Mesenchymal stem cell (in vitro differentiated cells and primary cell): ENCODE data around the gene PPM1B.

Experiments
- DNase-seq: peaks from one replicate; pipeline ENCODE4 v3.0.0-alpha.2; 2013
- H2AFZ ChIP-seq: one replicate; pipeline ENCODE4 v1.6.1; 2013; ENCODE audit warnings: low read depth, mild to moderate bottlenecking, control low read depth, inconsistent platforms, low read length, moderate library complexity
- H2AK5ac ChIP-seq: 2 replicates; pipeline ENCODE4 v1.6.1; 2013; ENCODE audit warnings: low read length, moderate library complexity, mild to moderate bottlenecking, inconsistent platforms; ENCODE audit not compliant: severe bottlenecking
- H2BK120ac ChIP-seq: one replicate; pipeline ENCODE4 v1.6.1; 2013; ENCODE audit warnings: low read depth, mild to moderate bottlenecking, inconsistent platforms, low read length, moderate library complexity
- H2BK12ac ChIP-seq, 2 experiments: one replicate each; pipeline ENCODE4 v1.6.1; 2013; ENCODE audit warnings: inconsistent platforms in 2 of 2, low read length in 2 of 2, mild to moderate bottlenecking in 2 of 2, moderate library complexity in 2 of 2, control low read depth in 1 of 2
- H2BK15ac ChIP-seq: one replicate; pipeline ENCODE4 v1.6.1; 2013; ENCODE audit warnings: mild to moderate bottlenecking, low read depth, inconsistent platforms; ENCODE audit not compliant: poor library complexity, severe bottlenecking
- H2BK5ac ChIP-seq: 2 replicates; pipeline ENCODE4 v1.6.1; 2013; ENCODE audit warnings: low read depth, mild to moderate bottlenecking, low read length, control low read depth, inconsistent platforms; ENCODE audit not compliant: poor library complexity, severe bottlenecking
- H3K14ac ChIP-seq, 2 experiments: one replicate each; pipeline ENCODE4 v1.6.1; 2013; ENCODE audit warnings: inconsistent platforms in 2 of 2, low read length in 2 of 2, control low read depth in 1 of 2, mild to moderate bottlenecking in 1 of 2, moderate library complexity in 1 of 2
- H3K18ac ChIP-seq, 2 experiments: one replicate each; pipeline ENCODE4 v1.6.1; 2013; ENCODE audit warnings: inconsistent platforms in 2 of 2, low read length in 2 of 2, control low read depth in 1 of 2, low read depth in 1 of 2, mild to moderate bottlenecking in 1 of 2
- H3K23ac ChIP-seq, 2 experiments: one replicate each; pipeline ENCODE4 v1.6.1; 2013; ENCODE audit warnings: inconsistent platforms in 2 of 2, low read length in 2 of 2, mild to moderate bottlenecking in 2 of 2, moderate library complexity in 2 of 2, control low read depth in 1 of 2
- H3K27ac ChIP-seq: 2 replicates; pipeline ENCODE4 v1.5.1; 2013; ENCODE audit warnings: mild to moderate bottlenecking, moderate library complexity, low read length, control low read depth, inconsistent platforms; ENCODE audit not compliant: poor library complexity, severe bottlenecking
- H3K27me3 ChIP-seq, 2 experiments: 2 replicates each; pipeline versions ENCODE4 v1.6.1 to v1.7.0; 2013; ENCODE audit warnings: low read length in 2 of 2, mild to moderate bottlenecking in 2 of 2, moderate library complexity in 2 of 2, control low read depth in 1 of 2, inconsistent platforms in 1 of 2; ENCODE audit not compliant: control insufficient read depth in 1 of 2, insufficient read depth in 1 of 2
- H3K36me3 ChIP-seq, 2 experiments: 2 replicates each; pipeline versions ENCODE4 v1.6.1 to v1.7.0; 2013; ENCODE audit warnings: low read length in 2 of 2, control low read depth in 1 of 2, inconsistent platforms in 1 of 2, low read depth in 1 of 2, mild to moderate bottlenecking in 1 of 2; ENCODE audit not compliant: insufficient read depth in 2 of 2, control insufficient read depth in 1 of 2
- H3K4ac ChIP-seq, 2 experiments: one replicate each; pipeline ENCODE4 v1.6.1; 2013; ENCODE audit warnings: inconsistent platforms in 2 of 2, low read length in 2 of 2, mild to moderate bottlenecking in 2 of 2, moderate library complexity in 2 of 2, control low read depth in 1 of 2, low read depth in 1 of 2
- H3K4me1 ChIP-seq: 2 replicates; pipeline ENCODE4 v1.6.1; 2013; ENCODE audit warnings: low read depth, low read length, control low read depth; ENCODE audit not compliant: control insufficient read depth, insufficient read depth
- H3K4me2 ChIP-seq: 2 replicates; pipeline ENCODE4 v1.6.1; 2013; ENCODE audit warnings: low read length, mild to moderate bottlenecking, inconsistent platforms; ENCODE audit not compliant: poor library complexity, severe bottlenecking
- H3K4me3 ChIP-seq, 2 experiments: 2 replicates each; pipeline versions ENCODE4 v1.5.1 to v1.7.0; 2013; ENCODE audit warnings: low read length in 2 of 2, mild to moderate bottlenecking in 2 of 2, control low read depth in 1 of 2, low read depth in 1 of 2; ENCODE audit not compliant: insufficient read depth in 1 of 2
- H3K79me1 ChIP-seq: replicated peaks from 2 replicates; pipeline ENCODE4 v1.6.1; 2013; ENCODE audit warnings: mild to moderate bottlenecking, control low read depth, low read length, inconsistent platforms; ENCODE audit not compliant: poor library complexity, severe bottlenecking
- H3K9ac ChIP-seq: 2 replicates; pipeline ENCODE4 v1.7.0; 2013; ENCODE audit warnings: mild to moderate bottlenecking, low read length, moderate library complexity
- H3K9me3 ChIP-seq: 2 replicates; pipeline ENCODE4 v1.7.0; 2013; ENCODE audit warnings: mild to moderate bottlenecking, low read length; ENCODE audit not compliant: control insufficient read depth
- H4K8ac ChIP-seq: one replicate; pipeline ENCODE4 v1.6.1; 2013; ENCODE audit warnings: inconsistent platforms, mild to moderate bottlenecking, low read length, moderate library complexity
- H4K91ac ChIP-seq: one replicate; pipeline ENCODE4 v1.6.1; 2013; ENCODE audit warnings: mild to moderate bottlenecking, low read length, inconsistent platforms
- WGBS: methylation state at CpG from one replicate; pipeline ENCODE4 v1.1.7; 2013; ENCODE audit warnings: mixed read lengths; 5-methylcytosine and 5-hydroxymethylcytosine counted together

The PPM1B gene

GRCh38 chr2:44178950-44179349 lies 10.3 kb downstream of the PPM1B start:
- H3K14ac ChIP-seq, result no peak overlapping the region
- H3K18ac ChIP-seq, result no peak overlapping the region
- H2BK12ac ChIP-seq, result no peak overlapping the region
- H2BK5ac ChIP-seq, result no peak overlapping the region
- no peak overlapping the region for H3K4me2 ChIP-seq
- no peaks in the 10 kb centered on the region for H3K79me1 ChIP-seq
- no peak overlapping the region for H3K27ac ChIP-seq
- H3K27me3 ChIP-seq, result no peaks in the 10 kb centered on the region
- no peak overlapping the region for H3K23ac ChIP-seq
- no peaks in the 10 kb centered on the region for H3K9me3 ChIP-seq
- H3K9ac ChIP-seq, result no peak overlapping the region
- H4K91ac ChIP-seq, result no peak overlapping the region
- no peak overlapping the region for H2BK120ac ChIP-seq
- H3K36me3 ChIP-seq, result peaks cover 0 to 2% of the 10 kb centered on the region in 2 experiments
- DNase-seq, result no peak
- H2BK15ac ChIP-seq, result no peak overlapping the region
- no peak overlapping the region for H4K8ac ChIP-seq
- no peak overlapping the region for H2AK5ac ChIP-seq
- H3K4me1 ChIP-seq, result peaks cover 5% of the 10 kb centered on the region
- no peak overlapping the region for H2AFZ ChIP-seq
- H3K4ac ChIP-seq, result no peak overlapping the region
- H3K4me3 ChIP-seq, result no peak overlapping the region

- H4K91ac ChIP-seq, result no peak overlapping the region
- H3K9me3 ChIP-seq, result no peaks in the 10 kb centered on the region
- H3K79me1 ChIP-seq, result no peaks in the 10 kb centered on the region
- H3K23ac ChIP-seq, result no peak overlapping the region
- no peak overlapping the region for H3K27ac ChIP-seq
- H3K27me3 ChIP-seq, result no peaks in the 10 kb centered on the region
- no peak overlapping the region for H2AFZ ChIP-seq
- no peak overlapping the region for H2BK12ac ChIP-seq
- H3K4ac ChIP-seq, result no peak overlapping the region
- H4K8ac ChIP-seq, result no peak overlapping the region
- 100% methylated on average over 2 of the region's 2 CpGs for WGBS
- H3K9ac ChIP-seq, result no peak overlapping the region
- H2AK5ac ChIP-seq, result no peak overlapping the region
- DNase-seq, result no peak
- H3K4me2 ChIP-seq, result no peak overlapping the region
- H2BK15ac ChIP-seq, result no peak overlapping the region
- no peak overlapping the region for H3K18ac ChIP-seq
- H2BK120ac ChIP-seq, result no peak overlapping the region
- H3K4me1 ChIP-seq, result peaks cover 4% of the 10 kb centered on the region
- H2BK5ac ChIP-seq, result no peak overlapping the region
- H3K36me3 ChIP-seq, result no peaks in the 10 kb centered on the region
- no peak overlapping the region for H3K14ac ChIP-seq
- no peak overlapping the region for H3K4me3 ChIP-seq
Measured at GRCh38 chr2:44181648-44182047, 13.0 kb downstream of the PPM1B start.

- H2AFZ ChIP-seq, result no peak overlapping the region
- H2AK5ac ChIP-seq, result no peak overlapping the region
- H3K9me3 ChIP-seq, result no peaks in the 10 kb centered on the region
Measured at GRCh38 chr2:44184106-44184505, 15.4 kb downstream of the PPM1B start.

GRCh38 chr2:44186810-44187209 lies 18.1 kb downstream of the PPM1B start:
- Histone ChIP-seq H3K9me3 (no peaks in the 10 kb centered on the region), H3K18ac (no peak overlapping the region), H2AFZ (no peak overlapping the region), H3K9ac (no peak overlapping the region), H2BK120ac (no peak overlapping the region), H3K23ac (no peak overlapping the region), H3K79me1 (no peaks in the 10 kb centered on the region), H2BK12ac (no peak overlapping the region), H3K27ac (no peak overlapping the region), H4K8ac (no peak overlapping the region), H3K4me2 (no peak overlapping the region), H3K36me3 (no peaks in the 10 kb centered on the region), H2BK5ac (no peak overlapping the region), H2BK15ac (no peak overlapping the region), H3K4ac (no peak overlapping the region), H3K14ac (no peak overlapping the region), H4K91ac (no peak overlapping the region), H2AK5ac (no peak overlapping the region), H3K27me3 (no peaks in the 10 kb centered on the region), H3K4me1 (peaks cover 3% of the 10 kb centered on the region), H3K4me3 (no peak overlapping the region)
- DNase-seq, result peak; percentile 33

More at GRCh38 chr2:44184106-44184505, 15.4 kb downstream of the PPM1B start:
- Histone ChIP-seq H4K8ac (no peak overlapping the region), H3K18ac (no peak overlapping the region), H3K9ac (no peak overlapping the region), H3K27me3 (no peaks in the 10 kb centered on the region), H2BK120ac (no peak overlapping the region), H3K4me1 (peaks cover 3% of the 10 kb centered on the region), H3K14ac (no peak overlapping the region), H2BK12ac (no peak overlapping the region), H3K4me3 (no peak overlapping the region), H3K4ac (no peak overlapping the region), H3K27ac (no peak overlapping the region), H3K36me3 (no peaks in the 10 kb centered on the region), H3K4me2 (no peak overlapping the region), H3K23ac (no peak overlapping the region), H2BK15ac (no peak overlapping the region), H3K79me1 (no peaks in the 10 kb centered on the region), H4K91ac (no peak overlapping the region), H2BK5ac (no peak overlapping the region)
- DNase-seq, result no peak
- WGBS, result 97% methylated on average over 2 of the region's 3 CpGs
